Stomach (tissue), 4 donors: ENCODE results near the gene BTG2.

ENCODE experiments used
- EP300 ChIP-seq: sonication (generic); formaldehyde crosslinking; IDR thresholded peaks from one replicate; pipeline ENCODE4 v1.6.1; 2017; ENCODE audit warnings: antibody characterized with exemption
- POLR2A ChIP-seq, 4 donors: fragments of 450-650 bp; IDR thresholded peaks; one replicate each; pipeline ENCODE4 v1.6.1; 2016; ENCODE audit warnings: antibody characterized with exemption in 4 of 4, control low read depth in 2 of 4, mild to moderate bottlenecking in 1 of 4, moderate library complexity in 1 of 4
- POLR2AphosphoS5 ChIP-seq, 3 donors: sonication (generic); formaldehyde crosslinking; IDR thresholded peaks; one replicate each; pipeline ENCODE4 v1.6.1; 2016; ENCODE audit warnings: antibody characterized with exemption in 3 of 3
- TF ChIP-seq, protein P1 (sequence below), 7 experiments: fragments of 450-650 bp in 4 of 7; fragments of 200-600 bp in 3 of 7; sonication (generic) in 3 of 7; IDR thresholded peaks; one replicate each; pipeline ENCODE4 v1.5.1; 2016 to 2019; ENCODE audit warnings: antibody characterized with exemption in 7 of 7, control low read depth in 2 of 7, mild to moderate bottlenecking in 1 of 7

DNA sequence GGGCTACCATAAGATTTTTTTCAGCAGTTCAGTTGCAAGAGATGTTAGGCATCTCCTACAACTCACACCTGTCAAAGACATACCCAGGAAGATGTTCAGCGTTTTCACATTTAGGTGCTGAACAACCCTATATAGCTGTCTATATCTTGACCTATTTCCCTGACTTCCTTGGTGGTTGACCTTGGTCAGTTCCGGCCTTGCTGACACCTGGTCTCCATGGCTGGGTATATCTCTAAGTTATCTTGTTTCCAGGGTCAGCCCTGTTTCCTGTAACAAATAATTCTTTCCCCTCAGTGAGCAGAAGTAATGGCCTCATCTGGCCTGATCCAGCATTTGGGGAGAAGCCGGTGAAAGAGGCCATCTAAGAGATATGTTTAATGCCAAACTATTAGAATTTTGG, 2.4 kb upstream of the BTG2 start:
- no peak for TF ChIP-seq POLR2AphosphoS5 (IDR thresholded peaks at IDR 0.05)
- TF ChIP-seq, protein P1, sequence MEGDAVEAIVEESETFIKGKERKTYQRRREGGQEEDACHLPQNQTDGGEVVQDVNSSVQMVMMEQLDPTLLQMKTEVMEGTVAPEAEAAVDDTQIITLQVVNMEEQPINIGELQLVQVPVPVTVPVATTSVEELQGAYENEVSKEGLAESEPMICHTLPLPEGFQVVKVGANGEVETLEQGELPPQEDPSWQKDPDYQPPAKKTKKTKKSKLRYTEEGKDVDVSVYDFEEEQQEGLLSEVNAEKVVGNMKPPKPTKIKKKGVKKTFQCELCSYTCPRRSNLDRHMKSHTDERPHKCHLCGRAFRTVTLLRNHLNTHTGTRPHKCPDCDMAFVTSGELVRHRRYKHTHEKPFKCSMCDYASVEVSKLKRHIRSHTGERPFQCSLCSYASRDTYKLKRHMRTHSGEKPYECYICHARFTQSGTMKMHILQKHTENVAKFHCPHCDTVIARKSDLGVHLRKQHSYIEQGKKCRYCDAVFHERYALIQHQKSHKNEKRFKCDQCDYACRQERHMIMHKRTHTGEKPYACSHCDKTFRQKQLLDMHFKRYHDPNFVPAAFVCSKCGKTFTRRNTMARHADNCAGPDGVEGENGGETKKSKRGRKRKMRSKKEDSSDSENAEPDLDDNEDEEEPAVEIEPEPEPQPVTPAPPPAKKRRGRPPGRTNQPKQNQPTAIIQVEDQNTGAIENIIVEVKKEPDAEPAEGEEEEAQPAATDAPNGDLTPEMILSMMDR (IDR thresholded peaks at IDR 0.05), result no peak
- TF ChIP-seq POLR2A (IDR thresholded peaks at IDR 0.05), result no peak
- no peak for TF ChIP-seq EP300
